Parietal lobe (tissue), 1 donor: ENCODE results near the gene IL1RL2. TPM values are rescaled to one million over a fixed set of nuclear protein-coding genes. Genes with fewer than 3 reads are reported as not detected.

Source experiments
- total RNA-seq: library from RNA; depleted of rRNA; stranded (reverse); fragments of >200 nt; gene quantifications from one replicate; pipeline ENCODE4 v1.2.3, GENCODE V29; 2014

IL1RL2 gene
- 0.63 TPM for total RNA-seq

DNA sequence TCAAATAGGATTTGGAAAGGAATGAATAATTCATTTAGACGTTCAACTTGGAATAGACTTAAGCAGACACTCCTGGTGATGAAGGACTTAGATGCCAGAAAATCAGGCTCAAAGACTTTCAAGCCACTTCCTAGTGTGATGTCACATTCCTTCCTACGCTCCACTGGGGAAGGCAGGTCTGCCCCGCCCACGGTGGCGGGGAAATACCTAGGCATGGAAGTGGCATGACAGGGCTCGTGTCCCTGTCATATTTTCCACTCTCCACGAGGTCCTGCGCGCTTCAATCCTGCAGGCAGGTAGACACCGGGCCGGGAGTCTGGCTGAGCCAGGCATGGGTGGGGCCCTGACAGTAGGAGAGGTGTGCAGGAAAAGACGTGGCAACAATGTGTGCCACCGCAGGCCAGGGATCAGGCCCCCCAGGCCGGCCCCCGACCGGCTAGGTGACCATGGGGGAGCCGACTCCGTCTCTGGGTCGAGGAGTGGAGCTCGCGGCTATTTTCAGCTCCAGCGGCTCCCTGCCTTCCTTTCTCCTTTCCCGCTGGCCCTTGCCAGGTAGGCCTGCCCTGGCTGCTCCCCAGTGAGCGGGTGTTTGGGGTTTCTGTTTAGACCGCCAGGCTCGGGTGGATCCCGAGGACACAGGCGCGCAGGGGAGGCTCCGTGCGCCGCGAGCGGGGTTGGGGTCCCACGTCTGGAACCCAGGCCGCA lies at the start of gene IL1RL2:
IL1RL2 (plus strand) TSS at position 233 of the 705 bp plus-strand sequence. CDS start 845 bp downstream, outside the sequence.

GRCh38 chr2:102141970-102142828 lies 44.6 kb upstream of the IL1RL2 start, which contains the start of gene IL1R1:
Gene IL1R1, plus strand, starts transcription at chr2:102142746. Its CDS starts 14,979 bp downstream, at chr2:102157725.

Other genes starting within 250 kb of the IL1RL2 start
- not detected for gene IL1R2, start 195.1 kb upstream of the IL1RL2 start, total RNA-seq
- 0.31 TPM for gene IL1R1, start 44.3 kb upstream of the IL1RL2 start, total RNA-seq
- gene IL1RL1, start 124.5 kb downstream of the IL1RL2 start, total RNA-seq = not detected
- 0.63 TPM for gene IL18R1, start 168.8 kb downstream of the IL1RL2 start, total RNA-seq
- not detected for gene IL18RAP, start 236.1 kb downstream of the IL1RL2 start, total RNA-seq